GM21786 (cell line): Measurements from ENCODE around the gene SPTBN5.
"Not testable (repeated sequence)": the region's sequence is repeated elsewhere in the genome, so short reads cannot be mapped to it uniquely, and the experiment has no call there.

Source experiments
- ATAC-seq: cut with Tn5 transposase; IDR thresholded peaks from one replicate; pipeline ENCODE4 v1.9.1; 2021; ENCODE audit not compliant: unreplicated experiment

The SPTBN5 gene

DNA sequence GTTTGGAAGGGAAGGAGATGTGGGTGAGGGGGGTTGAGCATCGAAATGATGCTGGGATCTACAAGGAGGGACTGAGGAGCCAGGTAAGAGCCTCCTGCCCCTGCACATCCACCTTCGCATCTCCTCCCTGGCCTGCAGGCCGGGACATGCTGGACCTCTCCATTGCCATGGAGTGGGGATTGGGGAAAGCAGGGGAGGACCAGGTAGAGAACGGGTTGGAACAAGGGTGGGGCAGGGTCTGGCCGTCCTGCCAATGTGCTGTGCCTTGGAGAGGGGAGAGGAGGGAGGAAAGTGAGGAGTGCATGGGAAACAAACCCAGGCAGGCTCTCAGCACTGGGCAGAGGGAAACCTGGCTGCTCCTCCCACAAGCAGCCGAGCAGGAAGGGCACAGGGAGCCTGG lies 44.6 kb downstream of the SPTBN5 start:
- no peak for ATAC-seq

GRCh38 chr15:41848631-41849030 lies 45.2 kb downstream of the SPTBN5 start:
- no peak for ATAC-seq

- no peak for ATAC-seq
Observed at GRCh38 chr15:41847981-41848380, 45.9 kb downstream of the SPTBN5 start.

- no peak for ATAC-seq
Observed at GRCh38 chr15:41847206-41847605, 46.6 kb downstream of the SPTBN5 start.

GRCh38 chr15:41844814-41845213 lies 49.0 kb downstream of the SPTBN5 start:
- ATAC-seq, result no peak

- ATAC-seq, result no peak
Observed at GRCh38 chr15:41843571-41843970, 50.3 kb downstream of the SPTBN5 start.

- no peak for ATAC-seq
Observed at GRCh38 chr15:41842229-41842628, 51.6 kb downstream of the SPTBN5 start.

GRCh38 chr15:41841131-41841530 lies 52.7 kb downstream of the SPTBN5 start:
- no peak for ATAC-seq

DNA sequence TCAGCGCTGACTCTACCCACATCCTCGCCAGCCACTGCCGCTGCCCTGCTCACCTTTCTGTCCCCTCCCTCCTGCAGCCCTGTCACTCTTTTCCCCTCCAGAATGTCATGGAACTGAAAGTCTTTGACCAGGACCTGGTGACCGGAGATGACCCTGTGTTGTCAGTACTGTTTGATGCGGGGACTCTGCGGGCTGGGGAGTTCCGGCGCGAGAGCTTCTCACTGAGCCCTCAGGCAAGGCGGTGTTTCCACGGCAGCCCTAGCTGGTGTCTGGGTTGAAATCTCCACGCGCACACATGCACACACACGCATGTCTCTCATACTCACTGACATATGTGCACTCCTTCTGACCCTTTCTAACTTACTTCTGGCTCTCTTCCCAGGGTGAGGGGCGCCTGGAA lies 53.2 kb downstream of the SPTBN5 start:
- ATAC-seq, result no peak

DNA sequence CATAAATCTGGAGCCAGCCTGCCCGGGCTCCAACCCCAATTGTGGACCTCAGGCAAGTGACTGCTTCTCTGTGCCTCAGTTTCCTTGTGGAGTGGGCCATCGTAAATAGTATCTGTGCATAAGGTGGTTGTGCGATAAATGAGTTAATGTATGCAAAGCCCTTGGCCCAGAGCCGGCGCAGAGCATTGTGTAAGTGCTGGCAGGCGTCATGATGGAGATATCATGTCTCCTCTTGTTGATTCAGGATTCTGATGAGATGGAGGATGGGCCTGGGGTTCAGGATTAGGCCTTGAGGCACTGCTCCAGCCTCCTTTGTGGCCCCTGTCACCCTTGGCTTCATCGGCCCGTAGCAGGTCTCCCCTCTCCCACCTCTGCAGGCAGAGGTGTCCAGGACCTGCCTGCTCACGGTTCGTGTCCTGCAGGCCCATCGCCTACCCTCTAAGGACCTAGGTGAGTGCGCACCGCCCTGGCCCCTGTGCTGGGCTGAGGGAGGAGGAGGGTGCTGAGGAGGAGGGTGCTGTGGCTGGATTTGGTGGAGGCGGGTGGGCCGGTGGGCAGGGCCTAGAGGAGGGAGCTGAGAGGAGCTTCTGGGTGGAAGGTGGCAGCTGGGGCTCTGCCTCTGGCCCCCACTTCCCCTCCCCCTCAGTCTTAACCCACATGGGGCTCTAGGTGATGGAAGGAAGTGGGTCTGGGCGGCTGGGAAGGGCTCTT lies 53.9 kb downstream of the SPTBN5 start:
- no peak for ATAC-seq

DNA sequence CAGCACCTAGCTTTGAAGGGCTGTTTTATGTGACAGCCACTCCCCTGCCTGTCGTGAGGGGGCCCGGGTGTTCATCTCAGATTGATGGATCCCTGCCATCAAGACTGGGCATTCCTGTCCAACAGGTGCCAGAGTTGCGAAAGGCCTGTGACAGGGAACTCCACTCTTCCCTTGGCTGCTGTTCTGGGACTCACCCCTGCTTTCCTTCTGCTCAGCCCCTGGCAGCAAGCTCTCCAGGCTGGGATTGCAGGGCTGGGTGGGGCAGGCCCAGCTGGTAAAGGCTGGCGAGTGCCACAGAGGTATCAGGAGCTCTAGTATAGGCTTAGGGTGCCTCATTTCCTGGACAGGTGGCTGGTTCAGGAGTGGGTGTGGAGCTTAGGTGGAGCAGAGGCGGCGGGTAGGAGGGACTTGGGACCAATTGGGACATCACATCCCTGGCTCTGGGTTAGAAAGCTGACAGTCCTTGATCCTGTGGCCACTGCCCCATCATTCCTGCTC lies 55.4 kb downstream of the SPTBN5 start, which contains the start of gene PLA2G4B:
Gene PLA2G4B (plus strand): TSS at position 448 of the 498 bp plus-strand sequence. CDS start 67 bp downstream, outside the sequence.
- no peak for ATAC-seq

- no peak for ATAC-seq
Observed at GRCh38 chr15:41836713-41837454, 57.0 kb downstream of the SPTBN5 start.

DNA sequence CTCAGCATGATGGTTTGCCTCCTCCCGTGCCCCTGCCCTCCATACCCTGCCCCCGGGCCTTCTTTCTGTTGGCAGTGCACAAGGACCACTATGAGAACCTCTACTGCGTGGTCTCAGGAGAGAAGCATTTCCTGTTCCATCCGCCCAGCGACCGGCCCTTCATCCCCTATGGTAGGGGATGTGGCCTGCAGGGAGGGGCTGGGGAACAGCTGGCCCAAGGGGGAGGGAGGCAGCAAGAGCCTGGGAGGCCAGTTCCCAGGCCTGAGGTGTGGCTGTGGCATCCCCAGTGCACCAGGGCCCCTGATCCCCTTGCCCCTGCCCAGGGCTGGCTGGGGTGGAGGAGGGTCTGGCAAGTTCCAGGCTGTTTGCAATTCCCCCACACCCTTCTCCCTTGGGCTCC lies 57.8 kb downstream of the SPTBN5 start:
- ATAC-seq, result no peak

DNA sequence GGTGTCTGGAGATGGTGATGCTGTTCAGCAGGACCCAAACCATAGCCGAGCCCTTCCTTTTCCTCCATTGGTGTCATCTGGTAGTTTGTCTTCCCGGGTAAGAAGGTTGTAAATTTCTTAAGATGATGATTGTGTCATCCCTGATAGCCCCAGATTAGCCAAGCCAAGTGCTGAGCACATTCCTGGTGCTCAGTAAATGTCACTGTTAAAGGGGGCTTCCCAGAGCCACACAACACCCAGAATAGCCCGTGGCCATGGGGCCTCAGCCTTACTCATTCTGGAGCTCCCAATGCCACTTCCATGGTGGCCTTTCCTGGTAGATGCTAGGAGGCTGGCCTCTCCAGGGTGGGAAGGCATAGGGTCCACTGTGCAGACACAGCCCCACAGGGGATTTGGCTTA lies 59.8 kb downstream of the SPTBN5 start:
- ATAC-seq, result no peak

DNA sequence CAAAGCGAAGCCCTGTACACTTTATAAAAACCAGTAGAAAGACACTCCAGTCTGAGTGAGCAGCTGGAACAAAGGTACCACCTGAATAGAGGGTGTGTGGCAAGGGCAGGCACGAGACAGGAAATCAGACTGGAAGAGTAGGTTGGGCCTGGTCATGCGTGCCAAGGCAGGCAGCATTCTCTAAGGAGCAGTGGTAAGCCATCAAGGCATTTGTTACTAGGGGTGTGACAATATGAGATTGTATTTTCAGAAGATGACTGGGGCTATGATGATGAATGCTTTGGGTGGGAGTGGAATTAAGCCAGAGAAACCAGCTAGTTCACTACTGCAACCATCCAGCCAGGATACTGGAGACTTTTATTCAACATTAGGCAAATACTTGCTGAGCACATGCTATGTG lies 61.0 kb downstream of the SPTBN5 start:
- ATAC-seq, result no peak

DNA sequence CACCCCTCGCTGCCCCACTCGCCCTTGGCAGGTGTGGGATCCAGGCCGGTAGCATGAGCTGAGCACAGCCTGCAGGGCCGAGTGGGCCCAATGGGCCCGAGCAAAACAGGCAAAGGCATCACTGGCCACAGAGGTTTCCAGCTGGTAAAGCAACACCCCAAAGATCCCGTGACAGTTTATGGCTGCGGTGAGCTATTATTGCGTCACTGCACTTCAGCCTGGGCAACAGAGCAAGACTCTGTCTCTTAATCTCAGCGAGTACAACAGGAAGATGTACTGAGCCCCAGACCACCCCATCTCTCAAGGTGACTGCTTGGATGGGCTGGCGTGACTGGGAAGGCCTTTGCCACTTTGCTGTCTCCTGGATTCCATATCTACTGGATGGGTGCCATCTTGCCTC lies 61.6 kb downstream of the SPTBN5 start:
- no peak for ATAC-seq

DNA sequence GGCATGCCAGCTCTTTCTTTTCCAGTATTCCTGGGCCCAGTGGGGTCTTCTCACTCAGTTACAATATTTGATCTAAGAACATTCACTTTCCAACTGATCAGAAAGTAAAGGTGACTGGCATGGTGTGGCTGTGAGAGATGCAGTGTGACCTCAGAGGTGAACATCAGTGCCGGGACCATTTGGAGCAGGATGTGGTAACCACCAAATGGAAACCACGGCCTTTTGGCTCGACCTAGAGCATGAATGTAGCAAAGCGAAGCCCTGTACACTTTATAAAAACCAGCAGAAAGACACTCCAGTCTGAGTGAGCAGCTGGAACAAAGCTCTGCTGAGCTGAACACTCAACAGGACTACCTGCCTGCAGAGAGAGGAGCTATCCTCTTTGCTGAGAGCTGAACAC lies 62.6 kb downstream of the SPTBN5 start:
- ATAC-seq, result not testable (repeated sequence)

GRCh38 chr15:41829959-41830646 lies 63.8 kb downstream of the SPTBN5 start:
- no peak for ATAC-seq

- ATAC-seq, result no peak
Observed at GRCh38 chr15:41828807-41829141, 65.1 kb downstream of the SPTBN5 start.

GRCh38 chr15:41827880-41828806 lies 65.7 kb downstream of the SPTBN5 start, which contains the start of gene JMJD7:
Gene JMJD7, plus strand, starts transcription at chr15:41828092. Its CDS starts 33 bp downstream, at chr15:41828125.
- peak; percentile 55 for ATAC-seq
